BLaER1 (cell line): ENCODE results near the gene HECW1.
"Not testable (repeated sequence)": the region's sequence is repeated elsewhere in the genome, so short reads cannot be mapped to it uniquely, and the experiment has no call there.

Experiments
- H3K27ac ChIP-seq: shearing (Covaris generic); formaldehyde crosslinking; 2 replicates; pipeline ENCODE4 v1.8.1; 2022
- H3K27me3 ChIP-seq: shearing (Covaris generic); formaldehyde crosslinking; 2 replicates; pipeline ENCODE4 v1.8.1; 2022
- H3K36me3 ChIP-seq: shearing (Covaris generic); formaldehyde crosslinking; 2 replicates; pipeline ENCODE4 v1.8.1; 2022
- H3K4me1 ChIP-seq: shearing (Covaris generic); formaldehyde crosslinking; 2 replicates; pipeline ENCODE4 v1.8.1; 2022
- H3K4me2 ChIP-seq: shearing (Covaris generic); formaldehyde crosslinking; 2 replicates; pipeline ENCODE4 v1.8.1; 2022
- H3K4me3 ChIP-seq: shearing (Covaris generic); formaldehyde crosslinking; 2 replicates; pipeline ENCODE4 v1.8.1; 2022
- H3K9ac ChIP-seq: shearing (Covaris generic); formaldehyde crosslinking; 2 replicates; pipeline ENCODE4 v1.8.1; 2022
- H3K9me3 ChIP-seq: shearing (Covaris generic); formaldehyde crosslinking; 2 replicates; pipeline ENCODE4 v1.8.1; 2022
- H4K20me1 ChIP-seq: shearing (Covaris generic); formaldehyde crosslinking; 2 replicates; pipeline ENCODE4 v1.8.1; 2022
- Cebpa-rat ChIP-seq: shearing (Covaris generic); IDR thresholded peaks from 2 replicates; pipeline ENCODE4 v1.8.1; 2022

Gene HECW1

DNA sequence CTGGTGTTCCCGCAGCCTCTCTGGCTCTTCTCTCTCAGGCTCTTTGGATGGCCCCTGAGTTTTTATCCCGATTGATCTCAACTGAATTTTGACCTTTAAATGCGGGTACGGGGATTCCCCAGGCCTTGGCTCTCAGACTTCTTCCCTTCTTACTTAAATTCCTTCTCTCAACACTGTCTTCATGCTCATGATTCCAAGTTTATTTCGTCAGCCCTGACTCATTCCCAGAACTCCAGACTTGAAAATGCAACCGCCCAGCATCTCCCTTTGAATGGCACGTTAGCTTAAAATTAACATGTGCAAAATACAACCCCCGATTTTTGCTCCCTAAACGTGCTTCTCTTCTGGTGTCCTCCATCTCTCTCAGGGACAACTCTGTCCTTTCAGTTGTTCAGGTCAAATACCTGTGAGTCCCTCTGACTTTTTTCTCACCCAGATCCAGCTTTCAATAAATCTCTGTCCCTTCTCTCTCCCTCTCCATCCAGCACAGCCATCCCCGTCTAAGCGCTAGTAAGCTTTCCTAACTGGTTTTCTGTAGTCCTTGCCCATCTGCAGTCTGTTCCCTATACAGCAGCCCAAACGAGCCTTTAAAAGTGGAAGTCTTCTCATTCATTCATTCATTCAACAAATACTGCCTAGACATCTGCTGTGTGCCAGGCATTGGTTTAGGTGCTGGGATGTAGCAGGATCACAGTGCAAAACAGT is 7.1 kb downstream of the HECW1 start:
- Histone ChIP-seq H3K9me3 (no peaks in the 10 kb centered on the region), H3K27me3 (no peaks in the 10 kb centered on the region), H3K9ac (no peak overlapping the region), H4K20me1 (no peaks in the 10 kb centered on the region), H3K36me3 (peaks cover 17% of the 10 kb centered on the region), H3K27ac (no peak overlapping the region), H3K4me3 (no peak overlapping the region), H3K4me2 (no peak overlapping the region), H3K4me1 (peaks cover 48% of the 10 kb centered on the region)
- TF ChIP-seq Cebpa-rat: no peak

DNA sequence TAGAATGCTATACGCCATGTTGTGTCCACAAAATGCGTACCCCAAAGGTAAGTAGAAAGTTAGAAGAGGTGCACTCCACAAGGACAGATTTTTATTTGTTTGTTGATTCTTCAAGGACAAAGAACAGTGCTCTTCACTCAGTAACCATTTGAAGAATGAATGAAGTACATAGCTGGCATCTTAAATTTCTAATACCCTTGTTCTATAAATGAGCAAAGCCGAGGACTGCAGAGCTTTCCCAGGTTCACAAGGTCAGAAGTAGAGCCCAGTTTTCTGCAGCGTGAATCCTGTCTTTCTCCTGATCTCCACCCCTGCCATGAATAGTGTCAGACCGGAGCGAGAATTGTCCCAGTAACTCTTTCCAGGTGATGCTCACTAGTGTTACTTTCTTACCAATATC is 9.5 kb downstream of the HECW1 start:
- H3K4me3 ChIP-seq: no peak overlapping the region
- H3K4me2 ChIP-seq: no peak overlapping the region
- H3K9me3 ChIP-seq: no peaks in the 10 kb centered on the region
- no peaks in the 10 kb centered on the region for H3K27me3 ChIP-seq
- H3K4me1 ChIP-seq: peaks cover 23% of the 10 kb centered on the region
- H4K20me1 ChIP-seq: no peaks in the 10 kb centered on the region
- H3K27ac ChIP-seq: no peak overlapping the region
- no peak overlapping the region for H3K9ac ChIP-seq
- TF ChIP-seq Cebpa-rat: no peak
- H3K36me3 ChIP-seq: peaks cover 20% of the 10 kb centered on the region

DNA sequence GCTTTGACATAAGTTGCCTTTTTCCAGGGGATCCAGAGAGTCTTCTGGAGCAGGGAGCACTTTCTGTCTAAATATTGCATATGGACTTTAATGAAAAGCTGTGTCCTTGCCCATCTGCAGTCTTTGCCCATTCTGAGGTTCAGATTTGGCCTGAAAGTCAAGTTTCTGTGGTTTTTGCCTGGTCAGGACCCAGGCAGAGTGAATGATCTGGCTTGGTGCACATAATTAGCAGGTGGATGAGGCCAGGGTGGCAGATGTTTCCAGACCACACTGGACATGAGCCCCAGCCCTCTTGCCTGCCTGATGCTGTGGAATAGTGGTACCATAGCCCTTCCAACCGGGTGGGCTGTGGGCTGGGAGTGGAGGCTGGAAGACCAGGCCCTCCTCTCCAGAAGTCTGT is 11.0 kb downstream of the HECW1 start:
- Histone ChIP-seq H3K4me3 (no peak overlapping the region), H3K9me3 (no peaks in the 10 kb centered on the region; the same call in 1 of the 2 replicates), H3K27me3 (no peaks in the 10 kb centered on the region), H3K27ac (no peak overlapping the region), H4K20me1 (no peaks in the 10 kb centered on the region), H3K9ac (no peak overlapping the region), H3K36me3 (peaks cover 27% of the 10 kb centered on the region), H3K4me1 (peaks cover 9% of the 10 kb centered on the region), H3K4me2 (no peak overlapping the region)
- no peak for TF ChIP-seq Cebpa-rat

DNA sequence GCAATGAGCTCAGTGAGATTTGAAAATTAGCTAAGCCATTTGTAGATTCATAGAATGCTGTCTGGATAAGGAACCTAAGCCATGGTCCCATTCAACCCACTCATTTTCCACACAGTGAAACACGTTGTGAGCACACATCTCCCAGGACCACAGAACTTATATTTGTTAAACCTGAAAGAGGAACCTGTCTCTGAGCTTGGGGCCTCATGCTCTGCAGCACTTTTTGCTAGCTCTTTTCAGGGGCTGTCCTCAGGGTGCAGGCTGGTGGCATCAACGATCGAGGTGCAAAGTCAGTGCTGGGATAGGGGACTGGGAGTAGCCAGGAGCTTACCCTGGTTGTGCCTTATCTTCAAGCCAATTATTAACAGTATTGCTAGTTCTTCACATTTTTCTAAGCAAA is 11.9 kb downstream of the HECW1 start:
- no peak for TF ChIP-seq Cebpa-rat
- H3K4me2 ChIP-seq: no peak overlapping the region
- H3K4me1 ChIP-seq: no peaks in the 10 kb centered on the region
- H3K4me3 ChIP-seq: no peak overlapping the region
- H3K27ac ChIP-seq: no peak overlapping the region
- H3K9ac ChIP-seq: no peak overlapping the region
- no peaks in the 10 kb centered on the region for H4K20me1 ChIP-seq
- no peaks in the 10 kb centered on the region for H3K27me3 ChIP-seq
- H3K36me3 ChIP-seq: peaks cover 27% of the 10 kb centered on the region
- H3K9me3 ChIP-seq: no peaks in the 10 kb centered on the region; the same call in 1 of the 2 replicates

DNA sequence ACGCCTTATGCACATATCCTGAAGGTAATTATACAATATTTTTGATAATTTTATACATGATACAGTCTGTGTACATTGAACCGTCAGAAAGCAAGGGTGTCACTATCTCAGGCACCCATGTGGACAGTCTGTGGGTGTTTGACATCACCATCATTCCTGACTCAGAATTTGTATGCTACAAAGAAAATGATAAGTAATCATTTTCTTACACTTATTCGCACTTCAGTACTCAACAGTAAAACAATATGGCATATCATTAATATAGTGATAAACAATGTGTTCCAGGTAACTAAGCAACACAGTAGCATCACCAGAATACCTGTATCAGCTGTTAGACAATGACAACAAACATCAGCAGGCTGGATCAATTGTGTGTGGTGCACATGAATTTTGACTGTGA is 17.9 kb downstream of the HECW1 start:
- Histone ChIP-seq H3K27ac (no peak overlapping the region), H3K4me3 (no peak overlapping the region), H3K4me2 (no peak overlapping the region), H3K9me3 (no peaks in the 10 kb centered on the region; the same call in 1 of the 2 replicates), H3K9ac (no peak overlapping the region), H3K27me3 (no peaks in the 10 kb centered on the region), H3K4me1 (peaks cover 5% of the 10 kb centered on the region; the same call in 1 of the 2 replicates), H3K36me3 (peaks cover 7% of the 10 kb centered on the region), H4K20me1 (no peaks in the 10 kb centered on the region)
- TF ChIP-seq Cebpa-rat: no peak

DNA sequence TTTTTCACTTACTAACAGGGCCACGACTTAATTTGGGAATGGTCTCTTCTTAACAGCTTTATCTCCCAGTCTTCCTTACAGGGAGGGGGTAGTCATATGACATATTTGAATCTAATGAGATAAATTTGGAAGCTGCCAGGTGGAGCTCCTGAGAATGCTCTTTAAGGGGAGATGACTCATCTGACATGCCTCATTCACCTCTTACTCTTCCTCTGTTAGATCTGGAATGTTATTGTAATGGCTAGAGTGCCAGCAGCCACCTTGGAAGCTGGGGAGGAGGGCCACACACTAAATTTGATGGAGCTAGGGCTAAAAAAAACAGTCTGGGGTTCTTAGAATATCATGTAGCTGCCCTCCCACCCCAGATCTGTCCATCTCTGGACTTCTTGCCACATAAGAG is 22.7 kb downstream of the HECW1 start:
- H3K4me2 ChIP-seq: no peak overlapping the region
- no peak overlapping the region for H3K27ac ChIP-seq
- no peak for TF ChIP-seq Cebpa-rat
- no peaks in the 10 kb centered on the region for H3K9me3 ChIP-seq
- no peaks in the 10 kb centered on the region for H4K20me1 ChIP-seq
- no peaks in the 10 kb centered on the region for H3K27me3 ChIP-seq
- H3K36me3 ChIP-seq: no peaks in the 10 kb centered on the region
- H3K4me1 ChIP-seq: peaks cover 11% of the 10 kb centered on the region; the same call in 1 of the 2 replicates
- no peak overlapping the region for H3K4me3 ChIP-seq
- no peak overlapping the region for H3K9ac ChIP-seq

DNA sequence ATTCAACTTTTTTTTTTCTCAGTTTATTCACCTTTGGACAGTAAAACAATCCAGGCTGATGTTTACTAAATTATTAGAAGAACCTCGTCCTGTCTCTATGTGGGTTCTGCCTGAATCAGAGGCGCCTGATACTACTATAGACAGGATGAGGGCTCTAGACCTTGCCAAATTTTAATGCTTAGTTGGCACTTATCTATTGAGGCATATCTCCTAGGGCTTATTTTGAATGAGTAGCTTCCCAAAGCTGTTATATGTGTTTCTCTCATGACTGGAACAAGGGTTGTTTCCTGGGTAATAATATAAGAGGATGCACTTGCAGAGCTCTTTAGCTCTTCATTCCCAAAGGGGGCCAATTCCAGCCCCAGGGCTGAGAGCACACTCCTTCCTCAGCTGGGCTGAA is 23.6 kb downstream of the HECW1 start:
- Histone ChIP-seq H3K9ac (no peak overlapping the region), H3K27me3 (no peaks in the 10 kb centered on the region), H3K36me3 (peaks cover 5% of the 10 kb centered on the region; the same call in 1 of the 2 replicates), H3K4me2 (no peak overlapping the region), H3K4me3 (no peak overlapping the region), H3K27ac (no peak overlapping the region), H3K9me3 (no peaks in the 10 kb centered on the region), H4K20me1 (no peaks in the 10 kb centered on the region), H3K4me1 (peaks cover 12% of the 10 kb centered on the region; the same call in 1 of the 2 replicates)
- TF ChIP-seq Cebpa-rat: no peak

DNA sequence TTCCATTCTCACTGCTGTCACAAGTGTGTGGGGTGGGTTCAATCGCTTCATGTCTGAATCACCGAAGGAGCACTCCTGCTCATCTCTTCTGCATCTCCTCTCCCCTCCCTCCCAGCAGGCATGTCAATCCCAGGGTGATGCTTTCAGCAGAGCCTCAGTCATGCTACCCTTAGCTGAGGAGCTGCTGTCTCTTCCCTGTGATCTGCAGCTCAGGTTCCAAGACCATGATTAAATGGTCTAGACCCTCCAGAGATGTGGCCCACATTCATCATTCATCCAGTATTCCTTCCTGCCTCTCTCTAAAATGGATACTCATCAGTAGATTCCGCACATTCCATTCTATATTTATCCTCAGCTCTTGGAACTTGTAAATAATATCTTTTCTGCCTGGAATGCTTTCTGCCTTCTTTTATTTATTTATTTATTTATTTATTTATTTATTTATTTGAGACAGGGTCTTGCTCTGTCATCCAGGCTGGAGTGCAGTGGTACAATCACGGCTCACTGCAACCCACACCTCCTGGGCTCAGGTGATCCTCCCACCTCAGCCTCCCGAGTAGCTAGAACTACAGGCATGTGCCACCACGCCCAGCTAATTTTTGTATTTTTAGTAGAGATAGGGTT is 24.8 kb downstream of the HECW1 start:
- H3K4me1 ChIP-seq: peaks cover 15% of the 10 kb centered on the region; the same call in 1 of the 2 replicates
- H3K4me2 ChIP-seq, H4K20me1 ChIP-seq, H3K27ac ChIP-seq, H3K9ac ChIP-seq, H3K9me3 ChIP-seq, H3K36me3 ChIP-seq, H3K27me3 ChIP-seq, H3K4me3 ChIP-seq: not testable (repeated sequence)

DNA sequence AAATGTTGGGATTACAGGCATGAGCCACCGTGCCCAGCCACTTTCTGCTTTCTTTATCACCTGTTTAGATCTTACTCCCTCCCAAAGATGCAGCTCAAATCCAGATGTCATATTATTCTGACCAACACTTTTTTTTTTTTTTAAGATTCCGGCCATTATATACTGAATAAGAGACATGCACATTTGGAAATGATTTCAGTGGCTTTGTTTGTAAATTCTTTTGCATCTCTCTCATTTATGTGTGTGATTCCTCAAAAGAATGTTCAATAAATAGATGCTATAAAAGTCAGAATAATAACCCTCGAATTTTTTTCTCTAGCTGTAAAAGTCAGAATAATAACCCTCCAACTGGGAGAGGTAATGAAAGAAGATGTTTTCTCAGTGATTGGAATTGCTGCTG is 25.4 kb downstream of the HECW1 start:
- Histone ChIP-seq H3K9me3 (no peaks in the 10 kb centered on the region), H3K27ac (no peak overlapping the region), H3K36me3 (peaks cover 6% of the 10 kb centered on the region; the same call in 1 of the 2 replicates), H3K4me1 (peaks cover 10% of the 10 kb centered on the region; the same call in 1 of the 2 replicates), H3K4me3 (no peak overlapping the region), H3K4me2 (no peak overlapping the region), H3K27me3 (no peaks in the 10 kb centered on the region), H4K20me1 (no peaks in the 10 kb centered on the region), H3K9ac (no peak overlapping the region)
- no peak for TF ChIP-seq Cebpa-rat

DNA sequence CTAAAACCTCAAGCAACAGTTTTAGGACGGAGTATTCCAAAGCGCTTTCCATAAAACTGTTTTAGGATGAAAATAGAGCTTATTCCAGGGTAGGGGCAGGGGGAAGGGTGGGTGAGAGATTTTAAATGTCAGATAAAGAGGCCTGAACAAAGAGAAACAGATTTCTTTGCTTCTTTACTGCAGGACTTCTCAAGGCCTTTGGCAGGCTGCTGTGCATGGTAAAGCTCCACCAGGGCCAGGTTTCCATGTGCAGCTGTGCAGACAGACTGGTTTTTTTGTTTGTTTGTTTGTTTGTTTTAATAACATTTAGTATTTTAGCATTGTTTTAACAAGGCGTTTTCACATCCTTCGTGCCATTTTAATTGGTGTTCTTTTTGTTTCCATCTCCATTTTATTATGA is 26.3 kb downstream of the HECW1 start:
- Histone ChIP-seq H3K4me3 (no peak overlapping the region), H3K27ac (no peak overlapping the region)

More for the DNA sequence above, 26.3 kb downstream of the HECW1 start:
- no peak for TF ChIP-seq Cebpa-rat
- Histone ChIP-seq H3K27me3 (no peaks in the 10 kb centered on the region), H3K4me2 (no peak overlapping the region), H3K9ac (no peak overlapping the region), H3K4me1 (peaks cover 10% of the 10 kb centered on the region; the same call in 1 of the 2 replicates), H4K20me1 (no peaks in the 10 kb centered on the region), H3K36me3 (peaks cover 13% of the 10 kb centered on the region), H3K9me3 (no peaks in the 10 kb centered on the region)
